Inflammatory macrophage treated with lipopolysaccharide for 1 hour (primary cell): ENCODE data around the gene NBPF26.
"Not testable (repeated sequence)": the region's sequence is repeated elsewhere in the genome, so short reads cannot be mapped to it uniquely, and the experiment has no call there.

Source experiments
- DNase-seq, 2 donors: peaks; one replicate each; pipeline ENCODE4 v3.0.0-alpha.2; 2020 to 2022

The NBPF26 gene

GRCh38 chr1:120859615-120860234, 136.0 kb downstream of the NBPF26 start:
- not testable (repeated sequence) for DNase-seq

GRCh38 chr1:120878206-120878605, 154.5 kb downstream of the NBPF26 start:
- not testable (repeated sequence) for DNase-seq

GRCh38 chr1:120880056-120880455, 156.3 kb downstream of the NBPF26 start:
- not testable (repeated sequence) for DNase-seq

GRCh38 chr1:120881934-120882333, 158.2 kb downstream of the NBPF26 start:
- DNase-seq = not testable (repeated sequence)
